Brain microvascular endothelial cell (primary cell): ENCODE measurements around the gene PGBD1.
A peak's percentile ranks its signal among the peaks of the same experiment; 100 is the strongest.

Experiments
- DNase-seq: peaks from one replicate; pipeline ENCODE4 v3.0.0-alpha.2; 2020
- H3K27ac ChIP-seq: fragments of 250-450 bp; sonication (Bioruptor Pico); 2 replicates; pipeline ENCODE4 v1.5.1; 2020; ENCODE audit warnings: mild to moderate bottlenecking, moderate library complexity
- H3K27me3 ChIP-seq: fragments of 250-450 bp; sonication (Bioruptor Pico); replicated peaks from 2 replicates; pipeline ENCODE4 v1.5.1; 2020; ENCODE audit warnings: mild to moderate bottlenecking
- H3K36me3 ChIP-seq: fragments of 250-450 bp; sonication (Bioruptor Pico); replicated peaks from 2 replicates; pipeline ENCODE4 v1.5.1; 2020; ENCODE audit warnings: mild to moderate bottlenecking
- H3K4me3 ChIP-seq: 2 replicates; pipeline ENCODE4 v1.5.1; 2011; ENCODE audit warnings: low read depth, mild to moderate bottlenecking, control low read depth, low read length, moderate library complexity
- in situ Hi-C: cut with HindIII; loops from 2 replicates; pipeline ENCODE4 v1.10.0; 2017; ENCODE audit warnings: low sequenced_read_pairs, low pct_ligation_motif_present
- TF ChIP-seq, protein P1 (sequence below): IDR thresholded peaks from 2 replicates; pipeline ENCODE4 v1.5.1; 2011; ENCODE audit warnings: low read depth, mild to moderate bottlenecking, moderate library complexity, low read length, control low read depth, inconsistent platforms; ENCODE audit errors: missing control alignments

PGBD1 gene

DNA sequence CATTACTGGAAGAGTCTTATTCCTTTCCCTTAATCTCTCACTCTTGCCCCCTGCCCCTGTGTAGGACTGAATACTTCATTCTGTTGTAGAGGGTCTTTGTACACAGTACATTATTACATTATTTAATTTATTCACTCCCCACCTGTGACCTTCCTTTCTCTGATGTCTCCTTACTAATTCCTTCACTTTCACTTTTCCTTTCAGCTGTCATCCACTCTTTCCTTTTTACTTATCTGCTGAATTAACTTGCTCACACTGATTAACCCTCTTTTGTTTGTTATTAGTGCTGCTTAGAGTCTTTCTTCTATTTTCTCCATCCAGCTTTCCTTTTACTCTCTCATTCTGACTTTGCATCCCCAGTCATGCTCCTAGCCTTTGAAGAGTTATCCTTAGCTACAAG, 6.5 kb upstream of the PGBD1 start:
- peaks cover 16% of the 10 kb centered on the region for H3K36me3 ChIP-seq
- H3K4me3 ChIP-seq = no peak overlapping the region
- DNase-seq = no peak
- in situ Hi-C loops = no loop called here
- no peaks in the 10 kb centered on the region for H3K27me3 ChIP-seq
- H3K27ac ChIP-seq = no peak overlapping the region
- TF ChIP-seq, protein P1, sequence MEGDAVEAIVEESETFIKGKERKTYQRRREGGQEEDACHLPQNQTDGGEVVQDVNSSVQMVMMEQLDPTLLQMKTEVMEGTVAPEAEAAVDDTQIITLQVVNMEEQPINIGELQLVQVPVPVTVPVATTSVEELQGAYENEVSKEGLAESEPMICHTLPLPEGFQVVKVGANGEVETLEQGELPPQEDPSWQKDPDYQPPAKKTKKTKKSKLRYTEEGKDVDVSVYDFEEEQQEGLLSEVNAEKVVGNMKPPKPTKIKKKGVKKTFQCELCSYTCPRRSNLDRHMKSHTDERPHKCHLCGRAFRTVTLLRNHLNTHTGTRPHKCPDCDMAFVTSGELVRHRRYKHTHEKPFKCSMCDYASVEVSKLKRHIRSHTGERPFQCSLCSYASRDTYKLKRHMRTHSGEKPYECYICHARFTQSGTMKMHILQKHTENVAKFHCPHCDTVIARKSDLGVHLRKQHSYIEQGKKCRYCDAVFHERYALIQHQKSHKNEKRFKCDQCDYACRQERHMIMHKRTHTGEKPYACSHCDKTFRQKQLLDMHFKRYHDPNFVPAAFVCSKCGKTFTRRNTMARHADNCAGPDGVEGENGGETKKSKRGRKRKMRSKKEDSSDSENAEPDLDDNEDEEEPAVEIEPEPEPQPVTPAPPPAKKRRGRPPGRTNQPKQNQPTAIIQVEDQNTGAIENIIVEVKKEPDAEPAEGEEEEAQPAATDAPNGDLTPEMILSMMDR = no peak

DNA sequence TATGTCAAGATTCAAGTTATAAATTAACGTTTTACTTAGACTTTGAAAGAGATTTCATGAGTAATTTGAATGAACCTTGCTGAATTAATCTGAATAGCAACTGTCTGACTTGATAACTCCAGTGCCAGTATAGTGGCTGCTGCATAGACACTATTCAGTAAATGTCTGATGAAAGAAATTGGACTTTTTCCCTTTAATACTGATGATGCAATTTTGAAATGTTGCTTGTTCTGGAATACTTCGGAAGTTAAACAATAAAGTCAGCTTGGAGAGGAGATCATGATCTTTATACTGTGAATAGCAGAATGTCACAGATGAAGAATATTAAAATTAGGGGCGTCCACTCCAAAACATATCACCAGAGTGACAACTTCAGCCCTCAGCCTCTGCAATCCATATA, 3.6 kb upstream of the PGBD1 start:
- no peak overlapping the region for H3K27ac ChIP-seq
- in situ Hi-C loops = no loop called here
- DNase-seq = no peak
- TF ChIP-seq, protein P1 = no peak
- no peaks in the 10 kb centered on the region for H3K27me3 ChIP-seq
- peaks cover 11% of the 10 kb centered on the region for H3K36me3 ChIP-seq
- no peak overlapping the region for H3K4me3 ChIP-seq

DNA sequence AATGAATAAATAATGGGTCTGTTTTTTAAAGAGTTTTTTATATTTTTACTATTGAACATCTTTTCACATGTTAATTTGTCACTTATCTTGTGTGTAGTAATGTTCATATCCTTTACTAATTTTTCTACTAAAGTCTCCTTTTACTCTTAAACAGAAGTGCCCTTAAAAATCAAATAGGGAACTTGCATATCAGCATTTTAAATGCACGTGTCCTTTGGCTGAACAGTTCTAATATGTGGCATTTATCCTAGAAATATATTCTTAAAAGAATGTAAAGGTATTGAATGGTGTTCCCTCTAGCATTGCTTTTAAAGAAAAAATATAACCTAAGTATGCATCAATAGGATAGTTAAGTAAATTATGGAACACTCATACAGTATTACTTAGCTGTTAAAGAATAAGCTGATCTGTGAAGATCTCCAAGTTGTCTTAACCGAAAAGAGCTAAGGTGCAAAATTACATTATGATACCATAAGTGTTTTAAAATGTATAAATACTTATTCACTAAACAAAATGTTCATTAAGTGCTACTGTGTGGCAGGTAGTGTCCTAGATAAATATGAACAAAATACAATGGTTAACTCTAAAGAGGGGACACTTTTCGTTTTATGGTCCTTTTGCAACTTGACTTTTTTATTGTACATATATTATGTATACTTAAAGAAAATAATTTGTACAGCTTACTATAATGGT, 631 bp upstream of the PGBD1 start:
- no peak for DNase-seq
- in situ Hi-C loops = no loop called here
- TF ChIP-seq, protein P1 = no peak
- Histone ChIP-seq H3K27ac (no peak overlapping the region), H3K4me3 (peak overlapping the region; percentile 76), H3K36me3 (peaks cover 13% of the 10 kb centered on the region), H3K27me3 (no peaks in the 10 kb centered on the region)

DNA sequence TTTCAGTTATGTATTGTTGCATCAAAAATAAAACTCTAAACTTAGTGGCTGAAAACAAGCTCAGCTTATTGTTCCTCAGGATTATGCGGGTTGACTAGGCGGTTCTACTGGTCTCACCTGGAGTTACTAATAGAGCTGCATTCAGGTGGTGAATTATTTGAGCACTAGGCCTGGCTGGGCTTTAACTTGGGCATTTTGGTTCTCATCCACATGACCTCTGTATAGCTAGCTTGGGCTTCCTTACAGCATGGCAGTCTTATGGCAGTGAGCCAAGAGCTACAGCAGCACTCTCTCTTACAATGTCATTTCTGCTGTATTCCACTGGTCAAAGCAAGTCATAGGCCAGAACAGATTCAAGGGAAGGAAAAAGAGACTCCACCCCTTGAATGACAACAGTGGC, 1.6 kb downstream of the PGBD1 start:
- Histone ChIP-seq H3K27ac (no peak overlapping the region), H3K4me3 (no peak overlapping the region), H3K27me3 (no peaks in the 10 kb centered on the region), H3K36me3 (peaks cover 9% of the 10 kb centered on the region)
- TF ChIP-seq, protein P1 = no peak
- DNase-seq = peak; percentile 11
- in situ Hi-C loops = no loop called here

DNA sequence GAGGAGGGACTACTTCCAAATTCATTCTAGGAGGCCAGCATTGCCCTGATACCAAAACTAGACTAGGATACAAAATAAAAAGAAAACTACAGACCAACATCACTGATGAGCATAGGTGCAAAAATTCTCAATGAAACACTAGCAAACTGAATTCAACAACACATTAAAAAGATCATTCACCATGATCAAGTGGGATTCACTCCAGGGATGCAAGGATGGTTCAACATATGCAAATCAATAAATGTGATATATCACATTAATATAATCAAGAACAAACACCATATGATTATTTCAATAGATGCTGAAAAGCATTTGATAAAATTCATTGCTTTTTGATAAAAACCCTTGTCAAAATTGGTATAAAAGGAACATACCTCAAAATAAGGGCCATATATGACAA, 10.2 kb downstream of the PGBD1 start:
- Histone ChIP-seq H3K27ac (no peak overlapping the region), H3K36me3 (no peaks in the 10 kb centered on the region), H3K27me3 (no peaks in the 10 kb centered on the region), H3K4me3 (no peak overlapping the region)
- in situ Hi-C loops = no loop called here
- TF ChIP-seq, protein P1 = no peak
- DNase-seq = no peak

DNA sequence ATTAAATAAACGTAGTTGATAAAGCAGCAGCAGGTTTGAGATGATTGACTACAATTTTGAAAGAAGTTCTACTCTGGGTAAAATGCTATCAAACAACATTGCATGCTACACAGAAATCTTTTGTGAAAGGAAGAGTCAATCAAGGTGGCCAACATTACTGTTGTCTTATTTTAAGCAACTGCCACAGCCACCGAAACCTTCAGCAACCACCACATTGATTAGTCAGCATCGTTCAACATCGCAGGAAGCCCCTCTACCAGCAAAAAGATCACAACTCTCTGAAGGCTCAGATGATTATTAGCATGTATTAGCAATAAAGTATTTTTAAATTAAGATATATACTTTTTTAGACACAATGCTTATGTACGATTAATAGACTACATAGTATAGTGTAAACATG, 14.0 kb downstream of the PGBD1 start:
- in situ Hi-C loops = no loop called here
- peaks cover 3% of the 10 kb centered on the region for H3K36me3 ChIP-seq
- H3K27me3 ChIP-seq = no peaks in the 10 kb centered on the region
- no peak overlapping the region for H3K27ac ChIP-seq
- DNase-seq = no peak
- TF ChIP-seq, protein P1 = no peak
- no peak overlapping the region for H3K4me3 ChIP-seq
